ENCODE data around the gene RAB40B. TPM values are rescaled to one million over a fixed set of nuclear protein-coding genes. Genes with fewer than 3 reads are reported as not detected.

RAB40B gene
- total and polyA plus RNA-seq, 2 of the 13 experiments (the other 11 are each of a cell fraction or from before 2014, with no cell fraction given), result 6.2 to 6.5 TPM

GRCh38 chr17:82734987-82735866 lies 36.7 kb upstream of the RAB40B start, which contains the start of gene FN3K (continued):
- TF ChIP-seq ZNF703 (CRISPR knock-in tag; IDR thresholded peaks at IDR 0.05; ENCODE audit: borderline replicate concordance) (no peak), NKX3-1 (CRISPR knock-in tag; IDR thresholded peaks at IDR 0.05) (peak; percentile 57), TFDP2 (CRISPR knock-in tag; IDR thresholded peaks at IDR 0.05) (peak; percentile 49), NR1H2 (CRISPR knock-in tag; IDR thresholded peaks at IDR 0.05; ENCODE audit: borderline replicate concordance, low read depth) (no peak), TAF15 (IDR thresholded peaks at IDR 0.05; ENCODE audit: low read depth, low read length, poor library complexity, severe bottlenecking) (no peak), HMG20A (CRISPR knock-in tag; IDR thresholded peaks at IDR 0.05; ENCODE audit: borderline replicate concordance) (no peak), ZNF225 (CRISPR knock-in tag; IDR thresholded peaks at IDR 0.05) (no peak), IRX3 (CRISPR knock-in tag; IDR thresholded peaks at IDR 0.05; ENCODE audit: borderline replicate concordance, low read depth) (no peak), ZFP36L2 (CRISPR knock-in tag; IDR thresholded peaks at IDR 0.05) (no peak), AKAP8 (CRISPR knock-in tag; IDR thresholded peaks at IDR 0.05) (peak; percentile 61; the same call in 1 of the 2 replicates), MAFF (IDR thresholded peaks at IDR 0.05; ENCODE audit: low read depth, low read length) (no peak), CEBPG (CRISPR knock-in tag; IDR thresholded peaks at IDR 0.05) (no peak), NPAS2 (CRISPR knock-in tag; IDR thresholded peaks at IDR 0.05; ENCODE audit: borderline replicate concordance) (no peak), IRF9 (CRISPR knock-in tag; IDR thresholded peaks at IDR 0.05; ENCODE audit: borderline replicate concordance) (peak; percentile 77; the same call in 1 of the 2 replicates), TRIM24 (CRISPR knock-in tag; IDR thresholded peaks at IDR 0.05) (no peak), RORA (CRISPR knock-in tag; IDR thresholded peaks at IDR 0.05) (no peak), TOPORS (CRISPR knock-in tag; IDR thresholded peaks at IDR 0.05) (0 out of 2 replicates have a peak, but pooled peaks have one; percentile 68), ZNF263 (CRISPR knock-in tag; IDR thresholded peaks at IDR 0.05) (peak; percentile 65), ZNF354B (CRISPR knock-in tag; IDR thresholded peaks at IDR 0.05) (no peak), PHF20 (CRISPR knock-in tag; IDR thresholded peaks at IDR 0.05) (peak; percentile 47; the same call in 1 of the 2 replicates), SALL1 (CRISPR knock-in tag; IDR thresholded peaks at IDR 0.05) (peak; percentile 55), HMG20B (CRISPR knock-in tag; conservative IDR thresholded peaks at IDR 0.05) (no peak), ZBTB39 (CRISPR knock-in tag; IDR thresholded peaks at IDR 0.05) (no peak), ZNF232 (CRISPR knock-in tag; IDR thresholded peaks at IDR 0.05; ENCODE audit: borderline replicate concordance) (no peak), IKZF5 (CRISPR knock-in tag; IDR thresholded peaks at IDR 0.05) (no peak), ZNF343 (CRISPR knock-in tag; IDR thresholded peaks at IDR 0.05) (peak; percentile 19; the same call in 1 of the 2 replicates)
